GM10266 (cell line): ENCODE data around the gene KLF7.

Experiments
- DNase-seq: peaks from one replicate; pipeline ENCODE4 v3.0.0; 2012; ENCODE audit errors: extremely low spot score
- CTCF ChIP-seq: IDR thresholded peaks from 2 replicates; pipeline ENCODE4 v1.5.1; 2012; ENCODE audit warnings: mild to moderate bottlenecking, low read depth; ENCODE audit not compliant: control insufficient read depth, insufficient read depth; ENCODE audit errors: missing control alignments

The KLF7 gene

GRCh38 chr2:207073801-207074678 lies 91.7 kb downstream of the KLF7 start:
- no peak for TF ChIP-seq CTCF

GRCh38 chr2:207073412-207073800 lies 92.3 kb downstream of the KLF7 start:
- TF ChIP-seq CTCF = no peak
- no peak for DNase-seq

More at GRCh38 chr2:207073801-207074678, 91.7 kb downstream of the KLF7 start:
- DNase-seq = peak; percentile 18

DNA sequence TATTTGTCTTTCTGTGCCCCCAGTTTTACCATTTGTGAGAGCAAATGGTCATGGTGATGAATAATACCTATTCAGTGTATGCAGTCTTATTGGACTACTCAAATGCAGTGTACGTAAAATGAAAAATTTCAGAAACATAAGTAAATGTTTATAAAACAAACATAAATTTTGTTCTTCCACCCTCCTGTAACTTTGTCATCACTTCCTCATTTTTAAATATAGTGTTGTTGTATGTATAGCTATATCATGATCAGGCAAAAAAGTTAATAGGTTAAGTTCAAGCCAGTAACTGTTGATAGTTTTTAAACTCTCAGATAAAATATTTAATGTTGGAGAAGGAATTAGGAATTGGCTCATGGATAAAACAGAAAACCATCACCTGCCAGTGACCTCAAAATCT lies 93.2 kb downstream of the KLF7 start:
- no peak for TF ChIP-seq CTCF
- no peak for DNase-seq

DNA sequence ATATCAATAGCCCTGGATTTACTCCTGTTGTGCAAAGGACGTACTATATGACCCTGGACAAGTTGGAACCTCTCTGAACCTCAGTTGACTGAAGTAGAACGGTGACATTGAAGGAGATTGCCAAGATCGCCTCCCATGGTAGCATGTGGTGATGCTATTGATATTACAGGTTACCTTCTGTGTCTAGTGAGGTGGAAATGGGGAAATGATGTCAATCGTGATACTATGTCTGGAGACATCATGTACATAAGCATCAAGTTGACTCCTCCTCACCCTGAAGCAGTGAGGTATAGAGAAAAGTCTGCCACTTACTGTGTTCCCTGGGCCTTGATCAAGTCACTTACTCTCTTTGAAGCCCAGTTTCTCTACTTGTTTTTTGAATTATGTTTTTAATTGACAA lies 93.9 kb downstream of the KLF7 start:
- no peak for DNase-seq
- no peak for TF ChIP-seq CTCF

DNA sequence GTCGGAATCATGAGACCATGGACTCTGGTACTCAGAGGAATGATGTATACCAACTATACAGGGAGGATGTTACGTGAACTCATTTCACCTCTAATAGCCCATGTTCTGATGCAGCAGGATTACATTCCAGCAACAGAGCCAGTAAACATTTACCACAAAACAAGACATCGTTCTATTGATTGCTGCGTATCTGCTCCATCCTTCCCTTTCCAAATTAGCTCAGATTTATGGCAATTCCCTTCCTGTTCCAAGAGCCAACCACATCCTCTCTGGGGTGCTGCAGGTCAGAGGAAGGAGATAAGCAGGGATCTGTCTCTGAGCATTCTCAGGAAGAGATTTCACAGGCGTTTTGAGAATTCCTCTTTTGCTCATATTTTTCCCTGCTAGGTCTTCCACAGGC lies 98.3 kb downstream of the KLF7 start:
- no peak for TF ChIP-seq CTCF
- DNase-seq = no peak

DNA sequence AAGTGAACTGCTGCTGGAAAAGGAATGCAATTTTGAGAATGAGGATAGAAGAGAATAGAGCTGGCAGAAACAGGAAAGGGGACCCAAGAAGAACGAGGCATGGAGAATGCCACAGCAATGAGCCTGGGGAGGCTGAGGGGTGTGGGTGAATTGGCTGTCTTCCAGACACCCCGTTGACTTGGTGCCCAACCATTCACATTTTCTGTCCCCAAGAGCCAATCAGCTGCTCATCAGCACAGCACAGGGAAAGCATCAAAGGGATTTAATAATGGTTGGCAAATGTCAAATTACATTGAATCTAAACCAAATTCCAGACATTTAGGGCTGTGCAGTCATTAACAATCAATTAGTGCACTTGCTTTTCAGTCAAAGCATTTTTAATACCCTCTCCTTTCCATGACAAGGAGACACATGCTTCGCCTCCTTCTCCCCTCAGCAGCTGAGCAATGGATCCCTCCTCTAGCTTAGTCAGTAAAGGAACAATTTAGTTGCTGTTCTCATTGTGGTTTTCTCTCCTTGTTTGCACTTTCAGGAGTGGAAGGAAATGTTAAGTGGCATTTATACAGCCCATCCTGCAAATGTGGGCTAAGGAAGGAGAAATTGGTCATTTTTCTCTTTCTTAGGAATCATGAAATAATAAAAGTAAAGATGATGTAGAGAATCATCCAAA lies 98.8 kb downstream of the KLF7 start:
- DNase-seq = no peak
- no peak for TF ChIP-seq CTCF

- TF ChIP-seq CTCF = no peak
- DNase-seq = no peak
Observed at GRCh38 chr2:207066166-207066565, 99.6 kb downstream of the KLF7 start.
